ENCODE results near the gene NPR2. TPM values are rescaled to one million over a fixed set of nuclear protein-coding genes. Genes with fewer than 3 reads are reported as not detected.

The NPR2 gene
- polyA plus RNA-seq, 1 donor (not counting 4 experiments of a cell fraction or from before 2014, with no cell fraction given): 5.0 TPM

DNA sequence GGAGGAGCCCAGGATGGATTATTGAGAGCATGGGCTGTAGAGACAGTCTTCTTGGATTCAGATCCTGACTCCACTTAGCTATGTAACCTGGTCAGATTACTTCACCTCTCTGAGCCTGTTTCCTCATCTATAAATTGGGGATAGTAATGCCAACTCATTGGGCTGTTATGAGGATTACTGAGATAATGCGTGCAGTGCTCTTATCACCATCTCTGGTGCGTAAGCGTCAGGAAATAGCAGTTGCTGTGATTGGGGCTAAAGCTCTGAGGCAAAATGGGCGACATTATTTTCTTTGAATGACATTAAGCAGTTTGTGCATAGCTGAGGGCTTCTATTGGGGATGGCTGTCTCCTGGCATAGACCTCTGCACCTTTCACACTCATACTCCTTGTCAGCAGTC, 36.3 kb upstream of the NPR2 start:
- no peak for DNase-seq (ENCODE audit: low read depth, low spot score)
- TF ChIP-seq EZH2 (IDR thresholded peaks at IDR 0.05; ENCODE audit: low read length) (no peak), CTCF (optimal IDR thresholded peaks at IDR 0.05 in 1 of 3, IDR thresholded peaks at IDR 0.05 in 1 of 3, conservative IDR thresholded peaks at IDR 0.05 in 1 of 3; ENCODE audit: extremely low read depth in 1 of 3, insufficient read depth in 2 of 3, low read length in 3 of 3) (no peak)
- no peak overlapping the region for H3K27ac ChIP-seq (ENCODE audit: control insufficient read depth, insufficient read depth, low read length)
- peaks cover 4% of the 10 kb centered on the region for H3K79me2 ChIP-seq (ENCODE audit: control insufficient read depth, insufficient read depth, low read length)
- H3K4me3 ChIP-seq (ENCODE audit: control insufficient read depth in 2 of 3, extremely low read depth in 1 of 3, insufficient read depth in 2 of 3, low read depth in 1 of 3, low read length in 3 of 3): no peak overlapping the region
- no peaks in the 10 kb centered on the region for H3K9me1 ChIP-seq (ENCODE audit: control insufficient read depth, extremely low read depth, insufficient read depth, low read length)
- H4K20me1 ChIP-seq (ENCODE audit: control insufficient read depth, extremely low read depth, insufficient read depth, low read length): no peaks in the 10 kb centered on the region
- H3K36me3 ChIP-seq (ENCODE audit: control insufficient read depth in 2 of 2, extremely low read depth in 1 of 2, insufficient read depth in 2 of 2, low read length in 2 of 2): peaks cover 24 to 29% of the 10 kb centered on the region in 2 experiments
- no peak for FAIRE-seq
- H3K27me3 ChIP-seq (ENCODE audit: control insufficient read depth, extremely low read depth, insufficient read depth, low read length): no peaks in the 10 kb centered on the region
- H2AFZ ChIP-seq (ENCODE audit: control insufficient read depth, low read length): no peak overlapping the region
- no peak overlapping the region for H3K9ac ChIP-seq (ENCODE audit: control insufficient read depth, extremely low read depth, insufficient read depth, low read length)
- H3K9me3 ChIP-seq (ENCODE audit: control insufficient read depth, low read depth, low read length): no peaks in the 10 kb centered on the region
- H3K4me1 ChIP-seq (ENCODE audit: control insufficient read depth, extremely low read depth, insufficient read depth, low read length): peaks cover 5% of the 10 kb centered on the region
- no peak overlapping the region for H3K4me2 ChIP-seq (ENCODE audit: control insufficient read depth, extremely low read depth, insufficient read depth, low read depth, low read length)
- dilution Hi-C loops (cut with MboI; ENCODE audit: extremely low pct_ligation_motif_present, low sequenced_read_pairs): no loop called here

DNA sequence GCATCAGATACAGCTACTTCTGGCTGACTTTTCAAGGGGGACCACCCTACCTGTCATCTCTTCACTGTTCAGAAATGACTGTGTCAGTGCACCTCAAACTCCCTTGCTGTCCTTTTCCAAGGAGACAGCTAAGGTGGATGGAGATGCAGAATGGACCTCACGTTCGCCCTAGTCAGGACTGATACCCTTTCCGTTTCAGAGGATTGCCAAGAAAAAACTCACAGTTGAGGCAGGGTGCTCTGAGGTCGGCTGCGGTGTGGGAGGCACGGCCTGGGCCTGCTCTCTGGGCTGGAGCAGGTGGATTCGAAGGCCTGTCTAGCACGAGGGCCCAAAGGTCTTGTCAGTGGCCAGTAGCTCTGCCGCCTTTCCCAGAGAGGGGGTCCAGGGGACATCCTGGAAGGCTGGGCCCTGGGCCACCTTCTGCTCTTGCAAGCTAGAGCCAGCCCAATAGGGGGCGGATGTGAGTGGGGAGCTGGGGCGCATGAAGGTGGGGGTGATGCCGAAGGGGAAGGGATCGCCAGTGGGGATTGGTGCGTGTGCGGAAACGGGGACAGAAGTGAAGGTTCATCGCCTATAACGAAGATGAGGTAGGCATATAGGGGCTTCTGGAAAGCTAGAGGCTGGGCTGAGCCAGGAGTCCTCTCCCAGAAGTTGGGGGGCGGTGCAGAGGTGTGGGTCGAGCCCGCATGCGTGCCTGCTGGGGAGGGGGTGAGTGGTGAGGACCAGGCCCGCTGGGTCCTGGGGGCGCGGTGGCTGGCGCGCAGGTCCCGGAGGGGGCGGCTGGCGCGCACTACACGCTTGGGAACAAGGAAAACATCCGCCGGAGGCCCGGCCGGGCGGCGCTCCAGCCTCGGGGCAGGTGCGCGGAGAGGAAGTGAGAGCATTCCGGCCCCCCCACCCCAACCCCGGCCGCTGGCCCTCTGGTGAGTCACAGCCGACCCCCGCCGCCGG, 34.8 kb upstream of the NPR2 start:
- FAIRE-seq (no peak), DNase-seq (ENCODE audit: low read depth, low spot score) (no peak)
- H3K9me3 ChIP-seq (ENCODE audit: control insufficient read depth, low read depth, low read length): no peaks in the 10 kb centered on the region
- TF ChIP-seq CTCF (optimal IDR thresholded peaks at IDR 0.05 in 1 of 3, IDR thresholded peaks at IDR 0.05 in 1 of 3, conservative IDR thresholded peaks at IDR 0.05 in 1 of 3; ENCODE audit: extremely low read depth in 1 of 3, insufficient read depth in 2 of 3, low read length in 3 of 3): peak; percentile 67 to 78 (median 77)
- no peak for TF ChIP-seq EZH2 (IDR thresholded peaks at IDR 0.05; ENCODE audit: low read length)
- peak overlapping the region; percentile 86 for H3K4me2 ChIP-seq (ENCODE audit: control insufficient read depth, extremely low read depth, insufficient read depth, low read depth, low read length)
- no peaks in the 10 kb centered on the region for H3K27me3 ChIP-seq (ENCODE audit: control insufficient read depth, extremely low read depth, insufficient read depth, low read length)
- dilution Hi-C loops (cut with MboI; ENCODE audit: extremely low pct_ligation_motif_present, low sequenced_read_pairs): no loop called here
- H4K20me1 ChIP-seq (ENCODE audit: control insufficient read depth, extremely low read depth, insufficient read depth, low read length): no peaks in the 10 kb centered on the region
- H3K9ac ChIP-seq (ENCODE audit: control insufficient read depth, extremely low read depth, insufficient read depth, low read length): peak overlapping the region; percentile 65
- H3K36me3 ChIP-seq (ENCODE audit: control insufficient read depth in 2 of 2, extremely low read depth in 1 of 2, insufficient read depth in 2 of 2, low read length in 2 of 2): peaks cover 17 to 24% of the 10 kb centered on the region in 2 experiments
- peaks cover 1% of the 10 kb centered on the region for H3K79me2 ChIP-seq (ENCODE audit: control insufficient read depth, insufficient read depth, low read length)
- peaks cover 3% of the 10 kb centered on the region for H3K4me1 ChIP-seq (ENCODE audit: control insufficient read depth, extremely low read depth, insufficient read depth, low read length)
- H3K4me3 ChIP-seq (ENCODE audit: control insufficient read depth in 2 of 3, extremely low read depth in 1 of 3, insufficient read depth in 2 of 3, low read depth in 1 of 3, low read length in 3 of 3): peak overlapping the region; percentile 46 to 72 (median 66)
- H3K27ac ChIP-seq (ENCODE audit: control insufficient read depth, insufficient read depth, low read length): peak overlapping the region; percentile 26
- peak overlapping the region; percentile 71 for H2AFZ ChIP-seq (ENCODE audit: control insufficient read depth, low read length)
- H3K9me1 ChIP-seq (ENCODE audit: control insufficient read depth, extremely low read depth, insufficient read depth, low read length): no peaks in the 10 kb centered on the region

All from keratinocyte (primary cell).